PC-3 (cell line): ENCODE data around the gene PCSK1.

ENCODE experiments used
- CTCF ChIP-seq: fragments of 300-600 bp; sonication (generic); conservative IDR thresholded peaks from 2 replicates; pipeline ENCODE4 v1.5.1; 2017; ENCODE audit warnings: antibody characterized with exemption, low read depth, mild to moderate bottlenecking, low read length
- EZH2 ChIP-seq: fragments of 300-600 bp; sonication (generic); IDR thresholded peaks from one replicate; pipeline ENCODE4 v1.6.1; 2017; ENCODE audit warnings: antibody characterized with exemption, mild to moderate bottlenecking, low read length; ENCODE audit not compliant: unreplicated experiment

- TF ChIP-seq CTCF, result no peak
- TF ChIP-seq EZH2, result no peak
Measured at GRCh38 chr5:96388176-96388575, 44.9 kb downstream of the PCSK1 start.
